ENCODE measurements around the gene MYO16. TPM values are rescaled to one million over a fixed set of nuclear protein-coding genes. Genes with fewer than 3 reads are reported as not detected.

Gene MYO16
- total RNA-seq, 1 donor from 2014 or later, result not detected

GRCh38 chr13:109119896-109120295 lies 490.5 kb downstream of the MYO16 start:
- DNase-seq (ENCODE audit: low read depth in 2 of 2), result no peak

- no peak for DNase-seq (ENCODE audit: low read depth in 2 of 2)
These were observed 492.4 kb downstream of the MYO16 start for GRCh38 chr13:109121826-109122225.

GRCh38 chr13:109123971-109124370 lies 494.6 kb downstream of the MYO16 start:
- no peak for DNase-seq (ENCODE audit: low read depth in 2 of 2)

GRCh38 chr13:109126178-109126577 lies 496.8 kb downstream of the MYO16 start:
- DNase-seq (ENCODE audit: low read depth in 2 of 2), result no peak

- no peak for DNase-seq (ENCODE audit: low read depth in 2 of 2)
These were observed 497.7 kb downstream of the MYO16 start for GRCh38 chr13:109126891-109127641.

- no peak for DNase-seq (ENCODE audit: low read depth in 2 of 2)
These were observed 498.7 kb downstream of the MYO16 start for GRCh38 chr13:109128121-109128520.

GRCh38 chr13:109130093-109130835 lies 500.9 kb downstream of the MYO16 start:
- DNase-seq (ENCODE audit: low read depth in 2 of 2), result no peak

- DNase-seq (ENCODE audit: low read depth in 2 of 2), result no peak
These were observed 502.4 kb downstream of the MYO16 start for GRCh38 chr13:109131698-109132257.

GRCh38 chr13:109135018-109135417 lies 505.6 kb downstream of the MYO16 start:
- DNase-seq (ENCODE audit: low read depth in 2 of 2), result no peak

GRCh38 chr13:109136873-109137272 lies 507.5 kb downstream of the MYO16 start:
- no peak for DNase-seq (ENCODE audit: low read depth in 2 of 2)

- DNase-seq (ENCODE audit: low read depth in 2 of 2), result no peak
These were observed 509.9 kb downstream of the MYO16 start for GRCh38 chr13:109139346-109139745.

- no peak for DNase-seq (ENCODE audit: low read depth in 2 of 2)
These were observed 510.6 kb downstream of the MYO16 start for GRCh38 chr13:109140054-109140453.

GRCh38 chr13:109140479-109141349 lies 511.3 kb downstream of the MYO16 start:
- no peak for DNase-seq (ENCODE audit: low read depth in 2 of 2)

GRCh38 chr13:109141706-109142105 lies 512.3 kb downstream of the MYO16 start:
- no peak for DNase-seq (ENCODE audit: low read depth in 2 of 2)

GRCh38 chr13:109144693-109145437 lies 515.5 kb downstream of the MYO16 start:
- DNase-seq (ENCODE audit: low read depth in 2 of 2), result no peak

GRCh38 chr13:109145631-109146030 lies 516.2 kb downstream of the MYO16 start:
- DNase-seq (ENCODE audit: low read depth in 2 of 2), result peak; percentile 24 to 61

- DNase-seq (ENCODE audit: low read depth in 2 of 2), result no peak
These were observed 517.0 kb downstream of the MYO16 start for GRCh38 chr13:109146393-109146792.

GRCh38 chr13:109146912-109147647 lies 517.7 kb downstream of the MYO16 start:
- peak; percentile 32 to 62 for DNase-seq (ENCODE audit: low read depth in 2 of 2)

- no peak for DNase-seq (ENCODE audit: low read depth in 2 of 2)
These were observed 518.8 kb downstream of the MYO16 start for GRCh38 chr13:109148243-109148642.

- no peak for DNase-seq (ENCODE audit: low read depth in 2 of 2)
These were observed 521.3 kb downstream of the MYO16 start for GRCh38 chr13:109150696-109151095.

Measured in dermis microvascular lymphatic vessel endothelial cell (primary cell).